Suprapubic skin (tissue), 4 donors: ENCODE measurements around the gene CDCA5. TPM values are rescaled to one million over a fixed set of nuclear protein-coding genes. Genes with fewer than 3 reads are reported as not detected.

Experiments used
- DNase-seq, 2 donors: peaks; one replicate each; pipeline ENCODE4 v3.0.0-alpha.2; 2019; ENCODE audit warnings: low spot score in 2 of 2
- H3K27ac ChIP-seq: fragments of 200-600 bp; sonication (generic); one replicate; pipeline ENCODE4 v1.5.1; 2019
- H3K27me3 ChIP-seq: fragments of 200-600 bp; sonication (generic); one replicate; pipeline ENCODE4 v1.5.1; 2019
- H3K36me3 ChIP-seq: fragments of 200-600 bp; sonication (generic); one replicate; pipeline ENCODE4 v1.5.1; 2019
- H3K4me1 ChIP-seq: fragments of 200-600 bp; sonication (generic); one replicate; pipeline ENCODE4 v1.5.1; 2019
- H3K4me3 ChIP-seq: fragments of 200-600 bp; sonication (generic); one replicate; pipeline ENCODE4 v1.5.1; 2019; ENCODE audit warnings: mild to moderate bottlenecking
- H3K9me3 ChIP-seq: fragments of 200-600 bp; sonication (generic); one replicate; pipeline ENCODE4 v1.5.1; 2019
- CTCF ChIP-seq, 2 donors: fragments of 200-600 bp in 1 of 2; fragments of 450-650 bp in 1 of 2; sonication (generic) in 1 of 2; IDR thresholded peaks; one replicate each; pipeline ENCODE4 v1.5.1; 2016 to 2019; ENCODE audit warnings: antibody characterized with exemption in 2 of 2, mild to moderate bottlenecking in 1 of 2, moderate library complexity in 1 of 2
- EP300 ChIP-seq: sonication (generic); formaldehyde crosslinking; IDR thresholded peaks from one replicate; pipeline ENCODE4 v1.6.1; 2017; ENCODE audit warnings: antibody characterized with exemption
- POLR2A ChIP-seq, 2 donors: fragments of 450-650 bp; IDR thresholded peaks; one replicate each; pipeline ENCODE4 v1.6.1; 2017; ENCODE audit warnings: antibody characterized with exemption in 2 of 2, mild to moderate bottlenecking in 2 of 2, moderate library complexity in 2 of 2
- POLR2AphosphoS5 ChIP-seq, 3 donors: sonication (generic); formaldehyde crosslinking; IDR thresholded peaks; one replicate each; pipeline ENCODE4 v1.6.1; 2017; ENCODE audit warnings: antibody characterized with exemption in 3 of 3
- WGBS: methylation state at CpG from one replicate; pipeline ENCODE4 v1.1.5; 2018; 5-methylcytosine and 5-hydroxymethylcytosine counted together
- total RNA-seq, 4 donors: library from RNA; depleted of rRNA; stranded (reverse); fragments of >200 nt; gene quantifications; one replicate each; pipeline ENCODE4 v1.1.0, GENCODE V29; 2016

The CDCA5 gene
- total RNA-seq, 4 donors from 2014 or later: 0.91 to 6.8 (median 1.4) TPM

- Histone ChIP-seq H3K36me3 (no peaks in the 10 kb centered on the region), H3K27ac (no peak within 1 kb of the TSS), H3K9me3 (no peaks in the 10 kb centered on the region), H3K4me3 (no peak within 1 kb of the TSS), H3K27me3 (no peaks in the 10 kb centered on the region), H3K4me1 (no peaks in the 10 kb centered on the region)
- DNase-seq: no peak
- whole genome bisulfite sequencing: 91% methylated on average over 4 of the region's 8 CpGs
- TF ChIP-seq POLR2AphosphoS5 (IDR thresholded peaks at IDR 0.05) (no peak), CTCF (IDR thresholded peaks at IDR 0.05) (no peak), EP300 (no peak), POLR2A (IDR thresholded peaks at IDR 0.05) (no peak)
These were observed 25.3 kb downstream of the CDCA5 start, which contains the start of gene NAALADL1 for GRCh38 chr11:65058419-65059054. NAALADL1 (minus strand) TSS chr11:65058553; CDS start chr11:65058521, 32 bp downstream.

- Histone ChIP-seq H3K27me3 (no peaks in the 10 kb centered on the region), H3K4me1 (no peaks in the 10 kb centered on the region), H3K36me3 (no peaks in the 10 kb centered on the region), H3K27ac (no peak overlapping the region), H3K4me3 (no peak overlapping the region), H3K9me3 (no peaks in the 10 kb centered on the region)
- DNase-seq: no peak
- no peak for TF ChIP-seq CTCF (IDR thresholded peaks at IDR 0.05)
- no peak for TF ChIP-seq POLR2A (IDR thresholded peaks at IDR 0.05)
- WGBS: 80% methylated on average over 1 of the region's 13 CpGs
These were observed 25.8 kb downstream of the CDCA5 start for GRCh38 chr11:65058012-65058411.

- 93% methylated on average over 7 of the region's 7 CpGs for WGBS
- Histone ChIP-seq H3K27ac (no peak overlapping the region), H3K4me1 (no peaks in the 10 kb centered on the region), H3K4me3 (no peak overlapping the region), H3K9me3 (no peaks in the 10 kb centered on the region), H3K36me3 (no peaks in the 10 kb centered on the region), H3K27me3 (no peaks in the 10 kb centered on the region)
- TF ChIP-seq POLR2AphosphoS5 (IDR thresholded peaks at IDR 0.05) (no peak), EP300 (no peak), CTCF (IDR thresholded peaks at IDR 0.05) (no peak), POLR2A (IDR thresholded peaks at IDR 0.05) (no peak)
- DNase-seq: no peak
These were observed 26.3 kb downstream of the CDCA5 start for GRCh38 chr11:65057526-65057925.

- WGBS: 89% methylated on average over 6 of the region's 6 CpGs
- no peak for DNase-seq
- Histone ChIP-seq H3K36me3 (no peaks in the 10 kb centered on the region), H3K9me3 (no peaks in the 10 kb centered on the region), H3K4me1 (no peaks in the 10 kb centered on the region), H3K4me3 (no peak overlapping the region), H3K27ac (no peak overlapping the region), H3K27me3 (no peaks in the 10 kb centered on the region)
- no peak for TF ChIP-seq POLR2AphosphoS5 (IDR thresholded peaks at IDR 0.05)
- TF ChIP-seq EP300: no peak
- no peak for TF ChIP-seq CTCF (IDR thresholded peaks at IDR 0.05)
- no peak for TF ChIP-seq POLR2A (IDR thresholded peaks at IDR 0.05)
These were observed 26.8 kb downstream of the CDCA5 start for GRCh38 chr11:65056999-65057398.

GRCh38 chr11:65055538-65055937 is 28.3 kb downstream of the CDCA5 start:
- no peaks in the 10 kb centered on the region for H3K27me3 ChIP-seq
- TF ChIP-seq POLR2A (IDR thresholded peaks at IDR 0.05): no peak
- TF ChIP-seq POLR2AphosphoS5 (IDR thresholded peaks at IDR 0.05): no peak
- TF ChIP-seq EP300: no peak
- no peak for TF ChIP-seq CTCF (IDR thresholded peaks at IDR 0.05)

More at GRCh38 chr11:65055538-65055937, 28.3 kb downstream of the CDCA5 start:
- WGBS: 84% methylated on average over 1 of the region's 1 CpG
- H3K27ac ChIP-seq: no peak overlapping the region
- no peak overlapping the region for H3K4me3 ChIP-seq
- H3K9me3 ChIP-seq: no peaks in the 10 kb centered on the region
- DNase-seq: no peak
- no peaks in the 10 kb centered on the region for H3K4me1 ChIP-seq
- H3K36me3 ChIP-seq: no peaks in the 10 kb centered on the region
